Sigmoid colon (tissue), 3 donors: Measurements from ENCODE around the gene PMP22.

Source experiments
- POLR2A ChIP-seq, 2 donors: fragments of 450-650 bp; IDR thresholded peaks; one replicate each; pipeline ENCODE4 v1.6.1; 2016; ENCODE audit warnings: antibody characterized with exemption in 2 of 2, mild to moderate bottlenecking in 2 of 2, moderate library complexity in 2 of 2
- TF ChIP-seq, protein P1 (sequence below), 4 experiments: fragments of 450-650 bp in 3 of 4; fragments of 200-600 bp in 1 of 4; IDR thresholded peaks; one replicate each; pipeline ENCODE4 v1.5.1; 2016 to 2019; ENCODE audit warnings: antibody characterized with exemption in 4 of 4, mild to moderate bottlenecking in 3 of 4, moderate library complexity in 2 of 4

- TF ChIP-seq, protein P1, sequence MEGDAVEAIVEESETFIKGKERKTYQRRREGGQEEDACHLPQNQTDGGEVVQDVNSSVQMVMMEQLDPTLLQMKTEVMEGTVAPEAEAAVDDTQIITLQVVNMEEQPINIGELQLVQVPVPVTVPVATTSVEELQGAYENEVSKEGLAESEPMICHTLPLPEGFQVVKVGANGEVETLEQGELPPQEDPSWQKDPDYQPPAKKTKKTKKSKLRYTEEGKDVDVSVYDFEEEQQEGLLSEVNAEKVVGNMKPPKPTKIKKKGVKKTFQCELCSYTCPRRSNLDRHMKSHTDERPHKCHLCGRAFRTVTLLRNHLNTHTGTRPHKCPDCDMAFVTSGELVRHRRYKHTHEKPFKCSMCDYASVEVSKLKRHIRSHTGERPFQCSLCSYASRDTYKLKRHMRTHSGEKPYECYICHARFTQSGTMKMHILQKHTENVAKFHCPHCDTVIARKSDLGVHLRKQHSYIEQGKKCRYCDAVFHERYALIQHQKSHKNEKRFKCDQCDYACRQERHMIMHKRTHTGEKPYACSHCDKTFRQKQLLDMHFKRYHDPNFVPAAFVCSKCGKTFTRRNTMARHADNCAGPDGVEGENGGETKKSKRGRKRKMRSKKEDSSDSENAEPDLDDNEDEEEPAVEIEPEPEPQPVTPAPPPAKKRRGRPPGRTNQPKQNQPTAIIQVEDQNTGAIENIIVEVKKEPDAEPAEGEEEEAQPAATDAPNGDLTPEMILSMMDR (IDR thresholded peaks at IDR 0.05): no peak
- TF ChIP-seq POLR2A (IDR thresholded peaks at IDR 0.05): no peak
Observed at GRCh38 chr17:15269780-15270089, 4.6 kb upstream of the PMP22 start.
